A673 (cell line): ENCODE data around the gene HSDL2. TPM values are rescaled to one million over a fixed set of nuclear protein-coding genes. Genes with fewer than 3 reads are reported as not detected.

Experiments used
- BruUV-seq: library from RNA; stranded (reverse); fragments of 400-500 nt; replicated peaks from 2 replicates; lab custom pipeline; 2021; lab: Mats Ljungman, UMichigan
- CTCF ChIA-PET: fragments of 300-600 bp; sonication (Branson Sonifier 250); formaldehyde crosslinking; loops from one replicate; lab custom pipeline; 2022; ENCODE audit warnings: antibody characterized with exemption; lab: Charles Lee
- POLR2A ChIA-PET: fragments of 300-600 bp; sonication (Branson Sonifier 250); formaldehyde crosslinking; loops from one replicate; lab custom pipeline; 2022; ENCODE audit warnings: antibody characterized with exemption; ENCODE audit not compliant: low non-redundant PET; lab: Charles Lee
- DNase-seq: peaks from one replicate; pipeline ENCODE4 v3.0.0-alpha.2; 2015; ENCODE audit warnings: low spot score
- H3K27ac ChIP-seq: fragments of 200-600 bp; sonication (generic); 2 replicates; pipeline ENCODE4 v1.5.1; 2016; ENCODE audit warnings: mixed run types, low read depth, mild to moderate bottlenecking, mixed read lengths, antibody characterized with exemption, low read length; ENCODE audit not compliant: poor library complexity, severe bottlenecking
- H3K27me3 ChIP-seq: fragments of 200-600 bp; sonication (generic); replicated peaks from 2 replicates; pipeline ENCODE4 v1.6.1; 2017; ENCODE audit warnings: mixed run types, low read depth, mild to moderate bottlenecking, mixed read lengths, antibody characterized with exemption, low read length; ENCODE audit not compliant: insufficient read depth, poor library complexity
- H3K36me3 ChIP-seq: fragments of 200-600 bp; sonication (generic); 2 replicates; pipeline ENCODE4 v1.6.1; 2016; ENCODE audit warnings: mixed run types, mild to moderate bottlenecking, mixed read lengths, antibody characterized with exemption, low read length; ENCODE audit not compliant: insufficient read depth, poor library complexity, severe bottlenecking
- H3K4me1 ChIP-seq: fragments of 200-600 bp; sonication (generic); 2 replicates; pipeline ENCODE4 v1.6.1; 2017; ENCODE audit warnings: mixed run types, mild to moderate bottlenecking, mixed read lengths, antibody characterized with exemption, low read length; ENCODE audit not compliant: insufficient read depth, poor library complexity, severe bottlenecking
- H3K4me3 ChIP-seq: fragments of 200-600 bp; sonication (generic); 2 replicates; pipeline ENCODE4 v1.5.1; 2016; ENCODE audit warnings: low read depth, mixed run types, mild to moderate bottlenecking, mixed read lengths, low read length; ENCODE audit not compliant: poor library complexity, severe bottlenecking
- H3K9me3 ChIP-seq: fragments of 200-600 bp; sonication (generic); 2 replicates; pipeline ENCODE4 v1.6.1; 2016; ENCODE audit warnings: mixed run types, low read depth, mild to moderate bottlenecking, mixed read lengths, antibody characterized with exemption, low read length; ENCODE audit not compliant: poor library complexity, severe bottlenecking
- EZH2 ChIP-seq: fragments of 200-600 bp; sonication (generic); IDR thresholded peaks from 2 replicates; pipeline ENCODE4 v1.6.1; 2017; ENCODE audit warnings: borderline replicate concordance, low read depth, mild to moderate bottlenecking, mixed read lengths, antibody characterized with exemption, low read length; ENCODE audit not compliant: poor library complexity, severe bottlenecking
- intact Hi-C: fragments of 100-400 bp; cut with micrococcal nuclease; formaldehyde crosslinking; loops from one replicate; pipeline ENCODE4 v1.10.0; 2022; ENCODE audit not compliant: unreplicated experiment
- total RNA-seq: library from RNA; stranded (reverse); gene quantifications from 2 replicates; pipeline ENCODE4 v1.2.3, GENCODE V29; 2021
- TF ChIP-seq, protein P1 (sequence below): fragments of 300-800, 200-600 bp; sonication (generic); conservative IDR thresholded peaks from 2 replicates; pipeline ENCODE4 v1.5.1; 2017; ENCODE audit warnings: low read depth, mild to moderate bottlenecking, antibody characterized with exemption, low read length, moderate library complexity, mixed read lengths

HSDL2 gene
- total RNA-seq, 1 experiment from 2014 or later, result 28.2 TPM

DNA sequence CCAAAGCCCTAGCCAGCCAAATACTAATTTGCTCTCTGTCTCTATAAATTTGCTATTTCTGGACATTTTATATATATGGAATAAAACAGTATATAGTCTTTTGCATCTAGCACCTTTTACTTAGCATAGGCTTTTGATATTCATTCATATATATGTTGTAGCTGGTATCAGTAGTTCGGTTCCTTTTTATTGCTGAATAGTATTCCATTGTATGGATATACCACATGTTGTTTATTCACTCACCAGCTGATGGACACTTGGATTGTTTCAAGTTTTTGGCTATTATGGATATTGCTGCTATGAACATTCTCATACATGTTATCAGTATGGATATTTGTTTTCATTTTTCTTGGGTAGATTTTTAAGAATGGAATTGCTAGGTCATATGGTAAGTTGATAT, 82.9 kb downstream of the HSDL2 start:
- TF ChIP-seq, protein P1, sequence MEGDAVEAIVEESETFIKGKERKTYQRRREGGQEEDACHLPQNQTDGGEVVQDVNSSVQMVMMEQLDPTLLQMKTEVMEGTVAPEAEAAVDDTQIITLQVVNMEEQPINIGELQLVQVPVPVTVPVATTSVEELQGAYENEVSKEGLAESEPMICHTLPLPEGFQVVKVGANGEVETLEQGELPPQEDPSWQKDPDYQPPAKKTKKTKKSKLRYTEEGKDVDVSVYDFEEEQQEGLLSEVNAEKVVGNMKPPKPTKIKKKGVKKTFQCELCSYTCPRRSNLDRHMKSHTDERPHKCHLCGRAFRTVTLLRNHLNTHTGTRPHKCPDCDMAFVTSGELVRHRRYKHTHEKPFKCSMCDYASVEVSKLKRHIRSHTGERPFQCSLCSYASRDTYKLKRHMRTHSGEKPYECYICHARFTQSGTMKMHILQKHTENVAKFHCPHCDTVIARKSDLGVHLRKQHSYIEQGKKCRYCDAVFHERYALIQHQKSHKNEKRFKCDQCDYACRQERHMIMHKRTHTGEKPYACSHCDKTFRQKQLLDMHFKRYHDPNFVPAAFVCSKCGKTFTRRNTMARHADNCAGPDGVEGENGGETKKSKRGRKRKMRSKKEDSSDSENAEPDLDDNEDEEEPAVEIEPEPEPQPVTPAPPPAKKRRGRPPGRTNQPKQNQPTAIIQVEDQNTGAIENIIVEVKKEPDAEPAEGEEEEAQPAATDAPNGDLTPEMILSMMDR, result no peak
- no peak for TF ChIP-seq EZH2
- Histone ChIP-seq H3K4me3 (no peak overlapping the region), H3K36me3 (peaks cover 6% of the 10 kb centered on the region), H3K27me3 (no peaks in the 10 kb centered on the region), H3K4me1 (no peaks in the 10 kb centered on the region), H3K27ac (no peak overlapping the region), H3K9me3 (no peaks in the 10 kb centered on the region)
- ChIA-PET POLR2A (interaction anchor here (0.5 kb wide), 1 partner anchor 506 kb away, joined by 3 read pairs; no protein-coding TSS in a partner anchor), CTCF (no interaction called here)
- no TSS peak for BruUV-seq
- intact Hi-C loops, result no loop called here
- no peak for DNase-seq

DNA sequence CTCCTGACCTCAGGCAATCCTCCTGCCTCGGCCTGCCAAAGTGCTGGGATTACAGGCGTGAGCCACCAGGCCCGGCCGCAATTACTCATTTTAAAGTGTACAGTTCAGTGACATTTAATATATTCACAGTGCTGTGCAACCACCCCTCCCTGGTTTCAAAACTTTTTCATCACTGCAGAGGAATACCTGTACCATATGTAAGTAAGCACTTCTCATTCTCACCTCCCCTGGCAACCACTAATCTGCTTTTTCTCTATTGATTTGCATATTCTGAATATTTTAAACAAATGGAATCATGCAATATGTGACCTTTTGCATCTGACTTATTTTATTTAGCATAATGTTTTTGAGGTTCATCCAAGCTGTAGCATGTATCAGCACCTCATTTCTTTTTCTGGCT, 85.4 kb downstream of the HSDL2 start:
- H3K27ac ChIP-seq, result no peak overlapping the region
- ChIA-PET CTCF (no interaction called here), POLR2A (no interaction called here)
- H3K36me3 ChIP-seq, result peaks cover 6% of the 10 kb centered on the region
- no peaks in the 10 kb centered on the region for H3K27me3 ChIP-seq
- intact Hi-C loops, result no loop called here
- DNase-seq, result no peak
- BruUV-seq, result no TSS peak
- H3K4me1 ChIP-seq, result no peaks in the 10 kb centered on the region
- no peak overlapping the region for H3K4me3 ChIP-seq
- H3K9me3 ChIP-seq, result no peaks in the 10 kb centered on the region
- TF ChIP-seq, protein P1, result no peak
- no peak for TF ChIP-seq EZH2

DNA sequence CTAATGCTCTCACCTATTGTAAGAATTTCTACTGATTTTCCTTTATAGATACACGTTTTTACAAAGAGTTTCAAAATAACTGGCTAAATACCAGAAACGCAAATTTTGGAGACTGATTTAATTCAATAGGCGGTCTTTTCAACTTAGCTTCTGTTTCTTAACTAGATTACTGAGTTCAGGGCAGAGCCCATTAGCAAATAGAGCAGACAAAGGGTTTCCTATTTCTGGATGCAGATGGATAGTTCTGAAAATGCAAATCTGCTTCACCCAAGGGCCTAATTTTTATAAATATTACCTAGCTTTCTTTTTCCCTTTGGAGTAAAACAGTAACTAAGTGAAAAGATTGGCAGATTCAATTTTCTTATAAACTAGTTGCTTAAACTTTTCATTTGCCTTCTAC, 93.1 kb downstream of the HSDL2 start:
- no peak overlapping the region for H3K4me3 ChIP-seq
- no peaks in the 10 kb centered on the region for H3K4me1 ChIP-seq
- intact Hi-C loops, result no loop called here
- no peaks in the 10 kb centered on the region for H3K9me3 ChIP-seq
- no TSS peak for BruUV-seq
- CTCF ChIA-PET, result no interaction called here
- POLR2A ChIA-PET, result no interaction called here
- no peaks in the 10 kb centered on the region for H3K27me3 ChIP-seq
- no peak for TF ChIP-seq EZH2
- TF ChIP-seq, protein P1, result no peak
- no peaks in the 10 kb centered on the region for H3K36me3 ChIP-seq
- H3K27ac ChIP-seq, result no peak overlapping the region
- DNase-seq, result no peak
